IMR-90 (cell line): ENCODE measurements around the gene RNF217.

Experiments
- BHLHE40 ChIP-seq: fragments of 150-350 bp; IDR thresholded peaks from 2 replicates; pipeline ENCODE4 v1.6.1; 2016; ENCODE audit warnings: mild to moderate bottlenecking, low read depth, low read length
- CEBPB ChIP-seq: IDR thresholded peaks from 2 replicates; pipeline ENCODE4 v1.6.1; 2012; ENCODE audit warnings: low read depth, low read length, improper control_type of control experiment
- CTCF ChIP-seq: conservative IDR thresholded peaks from 2 replicates; pipeline ENCODE4 v1.5.1; 2012; ENCODE audit warnings: mild to moderate bottlenecking, low read depth, low read length, improper control_type of control experiment
- FOS ChIP-seq: fragments of 150-350 bp; IDR thresholded peaks from 2 replicates; pipeline ENCODE4 v1.6.1; 2016; ENCODE audit warnings: low read depth, low read length
- MXI1 ChIP-seq: IDR thresholded peaks from 2 replicates; pipeline ENCODE4 v1.6.1; 2012; ENCODE audit warnings: low read depth, mild to moderate bottlenecking, low read length, moderate library complexity, borderline replicate concordance
- POLR2A ChIP-seq: IDR thresholded peaks from 2 replicates; pipeline ENCODE4 v1.6.1; 2012; ENCODE audit warnings: mild to moderate bottlenecking, low read depth, low read length
- RAD21 ChIP-seq: IDR thresholded peaks from 2 replicates; pipeline ENCODE4 v1.6.1; 2012; ENCODE audit warnings: low read length, improper control_type of control experiment
- RCOR1 ChIP-seq: IDR thresholded peaks from 2 replicates; pipeline ENCODE4 v1.6.1; 2012; ENCODE audit warnings: mild to moderate bottlenecking, low read length, improper control_type of control experiment; ENCODE audit not compliant: insufficient replicate concordance
- RFX5 ChIP-seq: IDR thresholded peaks from 2 replicates; pipeline ENCODE4 v1.8.0; 2012; ENCODE audit warnings: low read depth, mild to moderate bottlenecking, low read length, moderate library complexity
- SMC3 ChIP-seq: fragments of 150-350 bp; IDR thresholded peaks from 2 replicates; pipeline ENCODE4 v1.6.1; 2016; ENCODE audit warnings: low read depth, mild to moderate bottlenecking, antibody characterized with exemption, low read length, moderate library complexity
- TF ChIP-seq, protein P1 (sequence below): fragments of 150-350 bp; IDR thresholded peaks from 2 replicates; pipeline ENCODE4 v1.6.1; 2017; ENCODE audit warnings: mild to moderate bottlenecking, antibody characterized with exemption, low read length, low read depth

- TF ChIP-seq CTCF (no peak), MXI1 (no peak), RFX5 (no peak), CEBPB (no peak), POLR2A (no peak), SMC3 (no peak), RAD21 (no peak), BHLHE40 (no peak), FOS (no peak), RCOR1 (no peak)
- TF ChIP-seq, protein P1, sequence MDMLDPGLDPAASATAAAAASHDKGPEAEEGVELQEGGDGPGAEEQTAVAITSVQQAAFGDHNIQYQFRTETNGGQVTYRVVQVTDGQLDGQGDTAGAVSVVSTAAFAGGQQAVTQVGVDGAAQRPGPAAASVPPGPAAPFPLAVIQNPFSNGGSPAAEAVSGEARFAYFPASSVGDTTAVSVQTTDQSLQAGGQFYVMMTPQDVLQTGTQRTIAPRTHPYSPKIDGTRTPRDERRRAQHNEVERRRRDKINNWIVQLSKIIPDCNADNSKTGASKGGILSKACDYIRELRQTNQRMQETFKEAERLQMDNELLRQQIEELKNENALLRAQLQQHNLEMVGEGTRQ: no peak
These were observed 34.4 kb upstream of the RNF217 start for GRCh38 chr6:124927806-124928205.
